Measurements from ENCODE around the gene APOBEC3H. TPM values are rescaled to one million over a fixed set of nuclear protein-coding genes. Genes with fewer than 3 reads are reported as not detected.
A peak's percentile ranks its signal among the peaks of the same experiment; 100 is the strongest.
"Not testable (repeated sequence)": the region's sequence is repeated elsewhere in the genome, so short reads cannot be mapped to it uniquely, and the experiment has no call there.

Gene APOBEC3H
- total RNA-seq (1.6 TPM), polyA plus RNA-seq (5.4 TPM)
- long read RNA-seq, donor 1 = 0 reads
- long read RNA-seq, donor 2, partial matches to known transcripts = 0 of 2 reads
- long read RNA-seq, donor 2, other reads (novel, unspliced or antisense) = 0 of 2 reads
- long read RNA-seq, donor 3 = 0 reads
- long read RNA-seq, donor 4, partial matches to known transcripts = 0 of 1 reads
- long read RNA-seq, donor 4, other reads (novel, unspliced or antisense) = 0 of 1 reads
- long read RNA-seq, donor 5, partial matches to known transcripts = 0 of 1 reads
- long read RNA-seq, donor 5, other reads (novel, unspliced or antisense) = 0 of 1 reads
- long read RNA-seq, donor 6 = 0 reads
- long read RNA-seq, donor 7, partial matches to known transcripts = 0 of 1 reads
- long read RNA-seq, donor 7, other reads (novel, unspliced or antisense) = 0 of 1 reads
- long read RNA-seq, donor 8 = 0 reads
- long read RNA-seq, donor 9 = 0 reads
- long read RNA-seq, donor 10 = 0 reads

DNA sequence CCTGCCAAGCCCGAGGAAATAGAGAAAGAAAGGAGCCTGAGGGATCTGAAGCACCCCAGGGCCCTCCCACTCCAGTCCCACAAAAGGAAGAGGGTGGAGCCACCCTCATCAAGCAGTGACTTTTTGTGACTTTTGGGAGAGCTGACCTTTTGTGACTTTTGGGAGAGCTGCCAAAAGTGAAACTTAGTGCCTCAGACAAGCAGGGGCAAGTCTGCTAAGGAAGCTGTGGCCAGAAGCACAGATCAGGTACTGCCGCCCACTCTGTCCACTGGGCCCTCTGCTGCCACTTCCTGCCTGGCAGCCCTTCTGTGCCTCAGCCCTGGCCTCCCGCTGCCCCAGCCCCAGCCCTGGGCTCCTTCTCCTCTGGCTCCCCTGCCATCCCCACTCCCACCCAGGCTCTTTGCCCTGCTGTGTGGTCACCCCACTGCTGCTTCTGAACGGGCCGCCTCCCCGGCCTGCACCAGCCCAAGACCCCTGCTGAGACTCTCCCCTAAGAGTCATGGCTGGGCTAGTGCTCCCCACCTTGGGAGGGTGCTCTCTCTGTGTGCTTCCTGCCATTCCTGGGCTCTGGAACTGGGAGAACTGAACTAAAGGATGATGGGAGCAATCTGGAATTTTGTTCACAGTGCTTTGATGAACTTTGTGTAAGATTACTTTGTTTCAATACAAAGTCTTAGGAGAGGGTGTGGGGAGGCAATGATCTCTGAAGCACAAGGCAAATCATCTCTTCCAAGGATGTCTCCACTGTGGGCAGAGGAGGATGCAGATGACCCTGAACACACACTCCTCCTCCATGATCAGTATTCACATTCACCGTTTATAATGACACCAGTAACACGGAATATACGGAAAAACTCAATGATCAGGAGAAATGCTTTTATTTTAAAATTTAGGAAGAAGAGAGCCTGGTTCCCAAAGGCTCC is at the start of gene APOBEC3H:
APOBEC3H (plus strand) TSS at position 147 of the 923 bp plus-strand sequence. CDS start 3,035 bp downstream, outside the sequence.
- no peak within 1 kb of the TSS for H3K4me3 ChIP-seq (ENCODE audit: low read length in 2 of 2)
- no peaks in the 10 kb centered on the region for H3K27me3 ChIP-seq (ENCODE audit: control insufficient read depth in 2 of 2, insufficient read depth in 1 of 2, low read length in 1 of 2)
- H3K27ac ChIP-seq (ENCODE audit: low read depth in 1 of 2, low read length in 1 of 2) = peak within 1 kb of the TSS; percentile 67 to 74
- WGBS = 60% methylated on average over 9 of the region's 9 CpGs
- H3K36me3 ChIP-seq (ENCODE audit: control insufficient read depth in 2 of 2, insufficient read depth in 2 of 2, low read length in 1 of 2) = no peaks in the 10 kb centered on the region
- peaks cover 4 to 37% of the 10 kb centered on the region in 2 donors for H3K4me1 ChIP-seq (ENCODE audit: control insufficient read depth in 2 of 2, insufficient read depth in 2 of 2, low read length in 2 of 2)
- no peaks in the 10 kb centered on the region for H3K9me3 ChIP-seq (ENCODE audit: control insufficient read depth in 2 of 2, insufficient read depth in 1 of 2, low read length in 1 of 2)
- DNase-seq (ENCODE audit: low read depth in 6 of 9, low spot score in 9 of 9) = peak in 1 of 9 donors; percentile 36

DNA sequence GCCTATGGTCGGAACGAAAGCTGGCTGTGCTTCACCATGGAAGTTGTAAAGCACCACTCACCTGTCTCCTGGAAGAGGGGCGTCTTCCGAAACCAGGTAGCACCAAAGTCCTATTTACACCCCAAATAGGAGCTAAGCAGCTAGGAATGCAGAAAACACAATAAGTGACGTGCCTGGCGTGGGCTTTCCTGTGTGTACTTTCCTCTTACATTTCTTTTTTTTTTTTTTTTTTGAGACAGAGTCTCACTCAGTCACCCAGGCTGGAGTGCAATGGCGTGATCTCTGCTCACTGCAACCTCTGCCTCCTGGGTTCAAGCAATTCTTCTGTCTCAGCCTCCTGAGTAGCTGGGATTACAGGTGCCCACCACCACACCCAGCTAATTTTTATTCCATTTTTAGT is 47.6 kb upstream of the APOBEC3H start:
- H3K27me3 ChIP-seq (ENCODE audit: control insufficient read depth in 2 of 2, insufficient read depth in 1 of 2, low read length in 1 of 2); H3K4me3 ChIP-seq (ENCODE audit: low read length in 2 of 2); H3K9me3 ChIP-seq (ENCODE audit: control insufficient read depth in 2 of 2, insufficient read depth in 1 of 2, low read length in 1 of 2); H3K36me3 ChIP-seq (ENCODE audit: control insufficient read depth in 2 of 2, insufficient read depth in 2 of 2, low read length in 1 of 2); DNase-seq (ENCODE audit: low read depth in 6 of 9, low spot score in 9 of 9); H3K27ac ChIP-seq (ENCODE audit: low read depth in 1 of 2, low read length in 1 of 2); H3K4me1 ChIP-seq (ENCODE audit: control insufficient read depth in 2 of 2, insufficient read depth in 2 of 2, low read length in 2 of 2): not testable (repeated sequence)
- WGBS = 97% methylated on average over 7 of the region's 7 CpGs

DNA sequence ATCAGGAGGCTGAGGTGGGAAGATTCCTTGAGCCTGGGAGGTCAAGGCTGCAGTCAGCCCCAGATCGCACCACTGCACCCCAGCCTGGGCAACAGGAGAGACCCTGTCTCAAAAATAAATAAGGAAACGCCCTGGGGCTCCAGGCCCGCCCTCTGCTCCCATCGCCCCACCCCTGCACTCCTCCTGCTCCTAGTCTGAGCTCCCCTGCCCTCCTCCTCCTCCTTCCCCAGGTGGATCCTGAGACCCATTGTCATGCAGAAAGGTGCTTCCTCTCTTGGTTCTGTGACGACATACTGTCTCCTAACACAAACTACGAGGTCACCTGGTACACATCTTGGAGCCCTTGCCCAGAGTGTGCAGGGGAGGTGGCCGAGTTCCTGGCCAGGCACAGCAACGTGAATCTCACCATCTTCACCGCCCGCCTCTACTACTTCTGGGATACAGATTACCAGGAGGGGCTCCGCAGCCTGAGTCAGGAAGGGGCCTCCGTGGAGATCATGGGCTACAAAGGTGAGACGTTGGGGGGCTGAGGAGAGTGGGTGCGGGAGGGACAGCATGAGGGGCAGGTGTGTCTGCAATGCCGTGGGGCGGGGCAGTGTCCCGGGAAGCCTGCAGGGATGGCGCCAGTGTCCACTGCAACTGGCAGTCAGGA is 45.1 kb upstream of the APOBEC3H start:
- not testable (repeated sequence) for H3K4me1 ChIP-seq (ENCODE audit: control insufficient read depth in 2 of 2, insufficient read depth in 2 of 2, low read length in 2 of 2); H3K4me3 ChIP-seq (ENCODE audit: low read length in 2 of 2); H3K27me3 ChIP-seq (ENCODE audit: control insufficient read depth in 2 of 2, insufficient read depth in 1 of 2, low read length in 1 of 2); H3K27ac ChIP-seq (ENCODE audit: low read depth in 1 of 2, low read length in 1 of 2); H3K36me3 ChIP-seq (ENCODE audit: control insufficient read depth in 2 of 2, insufficient read depth in 2 of 2, low read length in 1 of 2); DNase-seq (ENCODE audit: low read depth in 6 of 9, low spot score in 9 of 9)
- peaks cover 1 to 10% of the 10 kb centered on the region in 2 donors for H3K9me3 ChIP-seq (ENCODE audit: control insufficient read depth in 2 of 2, insufficient read depth in 1 of 2, low read length in 1 of 2)
- 93% methylated on average over 16 of the region's 18 CpGs for WGBS

DNA sequence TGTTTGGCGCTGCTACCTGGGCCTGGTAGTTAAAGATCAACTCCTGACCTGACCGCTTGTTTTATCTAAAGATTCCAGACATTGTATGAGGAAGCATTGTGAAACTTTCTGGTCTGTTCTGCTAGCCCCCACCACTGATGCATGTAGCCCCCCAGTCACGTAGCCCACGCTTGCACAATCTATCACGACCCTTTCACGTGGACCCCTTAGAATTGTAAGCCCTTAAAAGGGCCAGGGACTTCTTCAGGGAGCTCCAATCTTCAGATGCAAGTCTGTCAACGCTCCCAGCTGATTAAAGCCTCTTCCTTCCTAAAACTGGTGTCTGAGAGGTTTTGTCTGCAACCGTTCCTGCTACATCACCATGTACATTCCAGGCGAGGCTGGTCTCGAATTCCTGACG is 41.4 kb upstream of the APOBEC3H start:
- Histone ChIP-seq H3K27me3 (ENCODE audit: control insufficient read depth in 2 of 2, insufficient read depth in 1 of 2, low read length in 1 of 2) (no peaks in the 10 kb centered on the region), H3K9me3 (ENCODE audit: control insufficient read depth in 2 of 2, insufficient read depth in 1 of 2, low read length in 1 of 2) (peaks cover 1 to 10% of the 10 kb centered on the region in 2 donors), H3K4me3 (ENCODE audit: low read length in 2 of 2) (no peak overlapping the region), H3K4me1 (ENCODE audit: control insufficient read depth in 2 of 2, insufficient read depth in 2 of 2, low read length in 2 of 2) (no peaks in the 10 kb centered on the region), H3K36me3 (ENCODE audit: control insufficient read depth in 2 of 2, insufficient read depth in 2 of 2, low read length in 1 of 2) (no peaks in the 10 kb centered on the region), H3K27ac (ENCODE audit: low read depth in 1 of 2, low read length in 1 of 2) (no peak overlapping the region)
- DNase-seq (ENCODE audit: low read depth in 6 of 9, low spot score in 9 of 9) = no peak
- WGBS = 97% methylated on average over 11 of the region's 11 CpGs

DNA sequence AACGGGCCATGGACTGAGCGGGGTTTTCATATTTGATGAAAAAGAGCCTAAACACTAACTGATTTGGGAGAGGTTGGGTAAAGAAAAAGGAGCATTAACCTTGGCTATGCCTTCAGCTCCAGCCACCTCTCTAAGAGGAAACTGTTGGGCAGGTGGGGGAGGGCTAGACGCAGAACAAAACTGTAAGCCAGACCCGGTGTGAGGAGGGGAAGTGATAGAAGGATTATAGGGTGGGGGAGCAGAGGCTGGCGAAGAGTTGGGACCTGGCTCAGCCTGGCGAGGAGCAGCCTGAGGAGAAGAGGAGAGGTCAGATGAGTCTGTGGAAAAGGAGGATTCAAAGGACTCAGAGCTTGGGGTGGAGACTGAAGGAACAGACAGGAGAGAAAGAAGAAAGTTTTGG is 35.8 kb upstream of the APOBEC3H start:
- not testable (repeated sequence) for DNase-seq (ENCODE audit: low read depth in 6 of 9, low spot score in 9 of 9); H3K27me3 ChIP-seq (ENCODE audit: control insufficient read depth in 2 of 2, insufficient read depth in 1 of 2, low read length in 1 of 2); H3K4me3 ChIP-seq (ENCODE audit: low read length in 2 of 2); H3K36me3 ChIP-seq (ENCODE audit: control insufficient read depth in 2 of 2, insufficient read depth in 2 of 2, low read length in 1 of 2); H3K9me3 ChIP-seq (ENCODE audit: control insufficient read depth in 2 of 2, insufficient read depth in 1 of 2, low read length in 1 of 2); H3K27ac ChIP-seq (ENCODE audit: low read depth in 1 of 2, low read length in 1 of 2)
- WGBS = 35% methylated on average over 6 of the region's 6 CpGs
- peaks cover 3 to 15% of the 10 kb centered on the region in 2 donors for H3K4me1 ChIP-seq (ENCODE audit: control insufficient read depth in 2 of 2, insufficient read depth in 2 of 2, low read length in 2 of 2)

DNA sequence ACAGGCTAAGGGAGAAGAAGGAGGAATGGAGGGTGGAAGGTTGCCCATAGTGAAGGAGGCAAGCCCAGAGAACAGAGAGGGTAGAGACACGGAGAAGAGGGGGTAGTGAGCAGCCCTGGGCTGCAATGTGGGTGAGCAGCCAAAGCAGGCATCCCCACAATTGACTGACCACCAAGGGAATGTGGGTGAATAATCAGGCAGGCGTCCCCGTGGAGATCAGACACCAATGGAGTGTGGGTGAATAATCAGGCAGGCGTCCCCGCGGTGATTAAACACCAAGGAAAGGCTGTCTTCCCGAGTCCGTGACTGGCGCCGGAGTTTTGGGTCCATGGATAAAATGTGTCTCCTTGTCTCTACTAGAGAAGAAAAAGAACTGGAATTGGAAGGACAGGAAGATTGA is 35.1 kb upstream of the APOBEC3H start:
- not testable (repeated sequence) for H3K27me3 ChIP-seq (ENCODE audit: control insufficient read depth in 2 of 2, insufficient read depth in 1 of 2, low read length in 1 of 2); H3K4me3 ChIP-seq (ENCODE audit: low read length in 2 of 2); H3K9me3 ChIP-seq (ENCODE audit: control insufficient read depth in 2 of 2, insufficient read depth in 1 of 2, low read length in 1 of 2); H3K27ac ChIP-seq (ENCODE audit: low read depth in 1 of 2, low read length in 1 of 2); DNase-seq (ENCODE audit: low read depth in 6 of 9, low spot score in 9 of 9); H3K36me3 ChIP-seq (ENCODE audit: control insufficient read depth in 2 of 2, insufficient read depth in 2 of 2, low read length in 1 of 2)
- H3K4me1 ChIP-seq (ENCODE audit: control insufficient read depth in 2 of 2, insufficient read depth in 2 of 2, low read length in 2 of 2) = peaks cover 4 to 16% of the 10 kb centered on the region in 2 donors
- WGBS = 92% methylated on average over 10 of the region's 10 CpGs

DNA sequence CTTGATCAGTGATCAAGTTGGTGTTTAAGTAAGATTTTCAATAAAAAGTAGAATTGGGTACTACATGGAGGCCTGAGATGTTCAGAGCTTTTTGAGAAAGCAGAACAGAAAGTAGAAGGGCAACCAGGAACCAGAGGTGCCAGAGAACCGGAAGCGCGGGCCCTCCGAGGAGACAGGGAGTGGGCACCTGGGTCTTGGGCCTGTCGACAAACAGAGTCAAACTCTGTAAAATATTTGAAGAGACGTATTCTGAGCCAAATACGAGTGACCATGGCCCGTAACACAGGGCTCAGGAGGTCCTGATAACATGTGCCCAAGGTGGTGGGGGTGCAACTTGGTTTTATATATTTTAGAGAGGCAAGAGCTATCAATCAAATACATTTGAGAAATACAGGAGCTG is 33.1 kb upstream of the APOBEC3H start:
- not testable (repeated sequence) for H3K27me3 ChIP-seq (ENCODE audit: control insufficient read depth in 2 of 2, insufficient read depth in 1 of 2, low read length in 1 of 2); DNase-seq (ENCODE audit: low read depth in 6 of 9, low spot score in 9 of 9); H3K27ac ChIP-seq (ENCODE audit: low read depth in 1 of 2, low read length in 1 of 2); H3K9me3 ChIP-seq (ENCODE audit: control insufficient read depth in 2 of 2, insufficient read depth in 1 of 2, low read length in 1 of 2); H3K4me3 ChIP-seq (ENCODE audit: low read length in 2 of 2); H3K36me3 ChIP-seq (ENCODE audit: control insufficient read depth in 2 of 2, insufficient read depth in 2 of 2, low read length in 1 of 2)
- WGBS = 88% methylated on average over 8 of the region's 8 CpGs
- peaks cover 4 to 16% of the 10 kb centered on the region in 2 donors for H3K4me1 ChIP-seq (ENCODE audit: control insufficient read depth in 2 of 2, insufficient read depth in 2 of 2, low read length in 2 of 2)

DNA sequence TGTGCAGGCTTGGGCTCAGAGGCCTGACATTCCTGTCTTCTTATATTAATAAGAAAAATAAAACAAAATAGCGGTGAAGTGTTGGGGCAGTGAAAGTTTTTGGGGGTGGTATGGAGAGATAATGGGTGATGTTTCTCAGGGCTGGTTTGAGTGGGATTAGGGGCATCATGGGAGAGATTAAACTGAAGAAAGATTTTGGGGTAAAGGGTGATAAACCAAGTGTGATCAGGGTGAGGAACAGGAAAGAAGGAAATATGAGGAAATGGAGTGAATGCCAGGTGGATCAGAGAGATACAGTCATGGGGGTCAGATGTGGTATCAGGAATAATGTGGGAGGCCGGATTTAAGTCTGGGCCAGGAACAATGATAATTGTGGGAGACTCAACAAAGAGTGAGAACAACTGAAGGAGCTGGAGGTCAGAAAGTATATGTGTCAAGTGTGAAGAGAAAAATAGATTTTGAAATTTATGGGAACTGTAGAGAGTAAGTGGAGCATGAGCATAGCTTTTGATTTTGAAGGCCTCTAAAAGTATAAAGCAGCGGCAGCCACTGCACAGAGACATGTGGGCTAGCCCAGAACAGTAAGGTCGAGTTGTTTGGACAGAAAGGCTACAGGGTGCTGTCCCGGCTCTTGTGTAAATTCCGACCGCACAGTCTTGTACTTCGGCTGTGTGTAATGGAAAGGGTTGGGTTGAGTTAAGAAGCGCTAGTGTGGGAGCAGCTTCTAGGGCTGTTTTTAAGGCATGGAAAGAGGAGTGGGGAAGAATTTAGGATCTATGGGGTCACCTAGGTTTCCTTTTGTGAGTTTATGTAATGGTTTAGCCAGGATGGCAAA is 30.4 kb upstream of the APOBEC3H start:
- not testable (repeated sequence) for H3K4me3 ChIP-seq (ENCODE audit: low read length in 2 of 2); H3K4me1 ChIP-seq (ENCODE audit: control insufficient read depth in 2 of 2, insufficient read depth in 2 of 2, low read length in 2 of 2)

More for the DNA sequence above, 30.4 kb upstream of the APOBEC3H start:
- not testable (repeated sequence) for H3K9me3 ChIP-seq (ENCODE audit: control insufficient read depth in 2 of 2, insufficient read depth in 1 of 2, low read length in 1 of 2); H3K36me3 ChIP-seq (ENCODE audit: control insufficient read depth in 2 of 2, insufficient read depth in 2 of 2, low read length in 1 of 2); DNase-seq (ENCODE audit: low read depth in 6 of 9, low spot score in 9 of 9); H3K27me3 ChIP-seq (ENCODE audit: control insufficient read depth in 2 of 2, insufficient read depth in 1 of 2, low read length in 1 of 2); H3K27ac ChIP-seq (ENCODE audit: low read depth in 1 of 2, low read length in 1 of 2)
- WGBS = 87% methylated on average over 9 of the region's 9 CpGs
